ENCODE results near the gene DNAJC16. TPM values are rescaled to one million over a fixed set of nuclear protein-coding genes. Genes with fewer than 3 reads are reported as not detected.

DNAJC16 gene
- total RNA-seq, 1 donor from 2014 or later, result 17.1 TPM

Other genes with a start within 250 kb of the DNAJC16 start
- gene EFHD2, start 117.0 kb upstream of the DNAJC16 start, total RNA-seq, result 12.6 TPM
- gene CTRC, start 88.4 kb upstream of the DNAJC16 start, total RNA-seq, result not detected
- not detected for gene CELA2A, start 70.1 kb upstream of the DNAJC16 start, total RNA-seq
- not detected for gene CELA2B, start 50.7 kb upstream of the DNAJC16 start, total RNA-seq
- 14.9 TPM for gene CASP9, start 2.6 kb upstream of the DNAJC16 start, total RNA-seq
- not detected for gene AGMAT, start 58.2 kb downstream of the DNAJC16 start, total RNA-seq
- 21.9 TPM for gene DDI2, start 90.6 kb downstream of the DNAJC16 start, total RNA-seq
- 95.2 TPM for gene PLEKHM2, start 157.5 kb downstream of the DNAJC16 start, total RNA-seq
- gene SLC25A34, start 209.4 kb downstream of the DNAJC16 start, total RNA-seq, result 52.8 TPM
- gene TMEM82, start 215.7 kb downstream of the DNAJC16 start, total RNA-seq, result not detected
- 100 TPM for gene FBLIM1, start 231.9 kb downstream of the DNAJC16 start, total RNA-seq